CD4-positive, alpha-beta T cell (primary cell): Measurements from ENCODE around the gene CFP. TPM values are rescaled to one million over a fixed set of nuclear protein-coding genes. Genes with fewer than 3 reads are reported as not detected.
"Not testable (repeated sequence)": the region's sequence is repeated elsewhere in the genome, so short reads cannot be mapped to it uniquely, and the experiment has no call there.

Experiments
- ATAC-seq: fragments of 200-7000 bp; cut with Tn5 transposase; one replicate; pipeline ENCODE4 v1.10.0; 2022; ENCODE audit warnings: mild to moderate bottlenecking; ENCODE audit not compliant: poor library complexity
- CTCF ChIA-PET: fragments of 350-600 bp; sonication (Branson Sonifier 250); formaldehyde crosslinking; loops from one replicate; lab custom pipeline; 2021; ENCODE audit warnings: antibody characterized with exemption, inconsistent platforms; lab: Charles Lee
- POLR2A ChIA-PET: fragments of 350-600 bp; sonication (Branson Sonifier 250); formaldehyde crosslinking; loops from one replicate; lab custom pipeline; 2021; ENCODE audit warnings: antibody characterized with exemption, inconsistent platforms; lab: Charles Lee
- DNase-seq, 14 experiments: peaks; one replicate each; pipeline ENCODE4 v3.0.0-alpha.2; 2013 to 2020; ENCODE audit warnings: mixed read lengths in 2 of 14
- H3K27ac ChIP-seq, 2 donors: one replicate each; pipeline versions ENCODE4 v1.5.1 to v1.7.0; 2013; ENCODE audit warnings: low read length in 2 of 2, low read depth in 1 of 2, mild to moderate bottlenecking in 1 of 2
- H3K27me3 ChIP-seq, 2 experiments: 1 replicate in 1 of 2; 2 replicates in 1 of 2; pipeline versions ENCODE4 v1.6.1 to v1.7.0; 2013; ENCODE audit warnings: low read length in 2 of 2, control low read depth in 1 of 2, mild to moderate bottlenecking in 1 of 2, moderate library complexity in 1 of 2; ENCODE audit not compliant: insufficient read depth in 2 of 2, control insufficient read depth in 1 of 2
- H3K36me3 ChIP-seq: one replicate; pipeline ENCODE4 v1.6.1; 2013; ENCODE audit warnings: low read length, control low read depth; ENCODE audit not compliant: insufficient read depth
- H3K4me1 ChIP-seq: one replicate; pipeline ENCODE4 v1.6.1; 2013; ENCODE audit warnings: low read length, control low read depth; ENCODE audit not compliant: insufficient read depth
- H3K4me3 ChIP-seq: one replicate; pipeline ENCODE4 v1.5.1; 2013; ENCODE audit warnings: mild to moderate bottlenecking, low read length, moderate library complexity
- H3K9me3 ChIP-seq, 2 experiments: 1 replicate in 1 of 2; 2 replicates in 1 of 2; pipeline versions ENCODE4 v1.6.1 to v1.7.0; 2013; ENCODE audit warnings: low read length in 2 of 2, mild to moderate bottlenecking in 2 of 2, control low read depth in 1 of 2, moderate library complexity in 1 of 2; ENCODE audit not compliant: control insufficient read depth in 1 of 2, insufficient read depth in 1 of 2
- H3K27ac Mint-ChIP-seq: one replicate; pipeline ENCODE4 v1.8.0; 2020; ENCODE audit warnings: mixed read lengths
- H3K27me3 Mint-ChIP-seq: one replicate; pipeline ENCODE4 v1.8.0; 2021; ENCODE audit warnings: mixed read lengths
- H3K36me3 Mint-ChIP-seq: one replicate; pipeline ENCODE4 v1.8.0; 2021; ENCODE audit warnings: low read depth, mixed read lengths
- H3K4me1 Mint-ChIP-seq: one replicate; pipeline ENCODE4 v1.8.0; 2021; ENCODE audit warnings: low read depth, mixed read lengths
- H3K4me3 Mint-ChIP-seq: one replicate; pipeline ENCODE4 v1.8.0; 2020; ENCODE audit warnings: mild to moderate bottlenecking, mixed read lengths
- H3K9me3 Mint-ChIP-seq: one replicate; pipeline ENCODE4 v1.8.0; 2020; ENCODE audit warnings: mixed read lengths
- CTCF ChIP-seq: fragments of 200-600 bp; IDR thresholded peaks from one replicate; pipeline ENCODE4 v1.8.0; 2022; ENCODE audit warnings: antibody characterized with exemption, mild to moderate bottlenecking
- intact Hi-C, 2 experiments: fragments of 100-400 bp; cut with DNase I in 1 of 2; cut with micrococcal nuclease in 1 of 2; formaldehyde crosslinking; loops; one replicate each; pipeline versions ENCODE4 v1.15.1 to v1.9.0; 2023 to 2025; cut with DNase I, micrococcal nuclease
- polyA plus RNA-seq, 2 donors: library from polyadenylated mRNA; unstranded; fragments of 120-200 nt; gene quantifications; one replicate each; pipeline ENCODE4 v1.2.1, GENCODE V29; 2013
- total RNA-seq, 174 experiments: library from RNA in 2 of 174; stranded (reverse) in 2 of 174; gene quantifications; one replicate each; pipeline ENCODE4 v1.2.3 and lab custom pipeline; 2021 to 2026

The CFP gene
- total RNA-seq (10 to 100 TPM; 18.3 to 18.6 TPM), total RNA-seq (lab: John Stamatoyannopoulos, UW) (0 to 15.0 (median 3.1) reads per million in 172 experiments)
- 70.5 TPM for polyA plus RNA-seq (2013, experiment 1 of 2)
- polyA plus RNA-seq (2013, experiment 2 of 2) = 52.0 TPM

GRCh38 chrX:47629419-47630200 lies at the start of gene CFP:
TSS of gene CFP (minus strand) at chrX:47629930. CDS start at chrX:47629844, 86 bp downstream.
- H3K27me3 Mint-ChIP-seq = no peaks in the 10 kb centered on the region

GRCh38 chrX:47675959-47676859 lies 46.5 kb upstream of the CFP start:
- H3K9me3 ChIP-seq, H3K27ac Mint-ChIP-seq, H3K4me3 Mint-ChIP-seq, POLR2A ChIA-PET, CTCF ChIA-PET, H3K27ac ChIP-seq, H3K4me1 Mint-ChIP-seq, H3K36me3 ChIP-seq, H3K27me3 ChIP-seq, H3K27me3 Mint-ChIP-seq, DNase-seq, H3K36me3 Mint-ChIP-seq, H3K9me3 Mint-ChIP-seq, intact Hi-C loops, H3K4me3 ChIP-seq, H3K4me1 ChIP-seq, ATAC-seq: not testable (repeated sequence)

More at GRCh38 chrX:47629419-47630200, at the start of gene CFP:
- ATAC-seq (peak; percentile 82), DNase-seq (peak in 6 of 14 experiments; percentile 7 to 50 (median 36))
- intact Hi-C loops = no loop called here
- no peaks in the 10 kb centered on the region for H3K27me3 ChIP-seq
- CTCF ChIA-PET = interaction anchor here (1.0 to 1.2 kb wide), 2 partner anchors 15 to 48 kb away, joined by 3 read pairs; partner anchors contain the start of gene TIMP1
- Mint-ChIP-seq H3K9me3 (no peaks in the 10 kb centered on the region), H3K4me1 (peaks cover 23% of the 10 kb centered on the region), H3K36me3 (peaks cover 23% of the 10 kb centered on the region), H3K4me3 (peak within 1 kb of the TSS; percentile 88), H3K27ac (peak within 1 kb of the TSS; percentile 79)
- H3K36me3 ChIP-seq = peaks cover 6% of the 10 kb centered on the region
- POLR2A ChIA-PET = interaction anchor here (1.0 to 1.9 kb wide), 8 partner anchors 11 to 485 kb away, joined by 3 to 8 read pairs (median 4); partner anchors contain the start of genes ARAF, ELK1, RBM10 and USP11
- peaks cover 29% of the 10 kb centered on the region for H3K4me1 ChIP-seq
- no peak for TF ChIP-seq CTCF
- peak within 1 kb of the TSS; percentile 2 to 48 for H3K27ac ChIP-seq
- no peaks in the 10 kb centered on the region for H3K9me3 ChIP-seq
- H3K4me3 ChIP-seq = peak within 1 kb of the TSS; percentile 55

- Mint-ChIP-seq H3K27ac (no peak overlapping the region), H3K36me3 (no peaks in the 10 kb centered on the region), H3K9me3 (peaks cover 3% of the 10 kb centered on the region), H3K4me3 (no peak overlapping the region), H3K4me1 (no peaks in the 10 kb centered on the region), H3K27me3 (no peaks in the 10 kb centered on the region)
- Histone ChIP-seq H3K4me3 (no peak overlapping the region), H3K9me3 (no peaks in the 10 kb centered on the region), H3K27me3 (no peaks in the 10 kb centered on the region), H3K4me1 (no peaks in the 10 kb centered on the region), H3K36me3 (no peaks in the 10 kb centered on the region), H3K27ac (no peak overlapping the region)
- ChIA-PET POLR2A (no interaction called here), CTCF (no interaction called here)
- ATAC-seq (no peak), DNase-seq (no peak)
- intact Hi-C loops = no loop called here
- TF ChIP-seq CTCF = no peak
Measured at GRCh38 chrX:47674776-47675175, 45.0 kb upstream of the CFP start.

- H3K4me1 ChIP-seq, H3K27ac ChIP-seq, intact Hi-C loops, H3K27me3 Mint-ChIP-seq, H3K9me3 ChIP-seq, H3K4me1 Mint-ChIP-seq, ATAC-seq, H3K36me3 ChIP-seq, H3K27me3 ChIP-seq, H3K9me3 Mint-ChIP-seq, H3K27ac Mint-ChIP-seq, H3K4me3 Mint-ChIP-seq, CTCF ChIA-PET, POLR2A ChIA-PET, H3K4me3 ChIP-seq, H3K36me3 Mint-ChIP-seq, DNase-seq: not testable (repeated sequence)
Measured at GRCh38 chrX:47665797-47666196, 36.1 kb upstream of the CFP start.
